Cerebellar nuclear complex (tissue), 1 donor: Measurements from ENCODE around the gene HOXD3.

Experiments
- DNase-seq, 2 experiments: peaks; one replicate each; lab custom pipeline; 2025; lab: John Stamatoyannopoulos, UW

HOXD3 gene

GRCh38 chr2:176132205-176133171, 24.6 kb upstream of the HOXD3 start:
- no peak for DNase-seq

GRCh38 chr2:176133389-176133788, 23.7 kb upstream of the HOXD3 start:
- DNase-seq, result no peak

- DNase-seq, result no peak
Measured at GRCh38 chr2:176134035-176134434, 23.1 kb upstream of the HOXD3 start.

GRCh38 chr2:176135035-176135440, 22.1 kb upstream of the HOXD3 start:
- DNase-seq, result no peak

- no peak for DNase-seq
Measured at GRCh38 chr2:176136374-176137251, 20.5 kb upstream of the HOXD3 start.

GRCh38 chr2:176137252-176137580, 19.9 kb upstream of the HOXD3 start:
- no peak for DNase-seq

- DNase-seq, result no peak
Measured at GRCh38 chr2:176137906-176138305, 19.2 kb upstream of the HOXD3 start.

GRCh38 chr2:176138526-176138922, 18.6 kb upstream of the HOXD3 start:
- DNase-seq, result no peak

- DNase-seq, result no peak
Measured at GRCh38 chr2:176138923-176139660, 18.0 kb upstream of the HOXD3 start.

- no peak for DNase-seq
Measured at GRCh38 chr2:176139661-176140512, 17.2 kb upstream of the HOXD3 start.

GRCh38 chr2:176140513-176141317, 16.4 kb upstream of the HOXD3 start:
- DNase-seq, result no peak

- no peak for DNase-seq
Measured at GRCh38 chr2:176142281-176142680, 14.8 kb upstream of the HOXD3 start.

GRCh38 chr2:176145085-176145969, 11.8 kb upstream of the HOXD3 start:
- no peak for DNase-seq

- no peak for DNase-seq
Measured at GRCh38 chr2:176146101-176146500, 11.0 kb upstream of the HOXD3 start.

- DNase-seq, result no peak
Measured at GRCh38 chr2:176146645-176147044, 10.5 kb upstream of the HOXD3 start.

- no peak for DNase-seq
Measured at GRCh38 chr2:176147210-176147799, 9.8 kb upstream of the HOXD3 start.

- DNase-seq, result no peak
Measured at GRCh38 chr2:176147800-176148496, 9.2 kb upstream of the HOXD3 start.

GRCh38 chr2:176148751-176149421, 8.2 kb upstream of the HOXD3 start:
- no peak for DNase-seq
